Suppressor macrophage treated with lipopolysaccharide for 1 hour (primary cell): ENCODE data around the gene CORIN.

Source experiments
- DNase-seq, 3 donors: peaks; one replicate each; pipeline ENCODE4 v3.0.0-alpha.2; 2020 to 2022

Gene CORIN

DNA sequence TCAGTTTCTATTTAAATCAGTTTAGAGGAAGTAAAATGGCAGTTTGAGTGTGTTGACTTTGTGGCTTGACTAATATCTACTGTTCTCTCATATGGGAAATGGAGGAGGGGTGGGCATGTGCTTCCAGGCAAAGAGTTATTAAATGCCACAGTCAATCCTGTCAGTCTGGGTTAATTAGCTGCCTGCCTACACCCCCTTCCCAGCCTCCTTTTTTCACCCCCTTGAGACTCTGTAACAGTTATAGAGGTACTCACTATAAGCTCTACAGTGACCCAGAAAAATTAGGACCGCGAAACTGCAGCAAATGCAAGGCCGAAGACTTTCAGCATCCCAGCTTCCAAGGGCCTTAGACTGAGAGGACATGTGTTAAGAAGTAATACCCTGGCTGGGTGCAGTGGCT lies 165.2 kb downstream of the CORIN start:
- no peak for DNase-seq

DNA sequence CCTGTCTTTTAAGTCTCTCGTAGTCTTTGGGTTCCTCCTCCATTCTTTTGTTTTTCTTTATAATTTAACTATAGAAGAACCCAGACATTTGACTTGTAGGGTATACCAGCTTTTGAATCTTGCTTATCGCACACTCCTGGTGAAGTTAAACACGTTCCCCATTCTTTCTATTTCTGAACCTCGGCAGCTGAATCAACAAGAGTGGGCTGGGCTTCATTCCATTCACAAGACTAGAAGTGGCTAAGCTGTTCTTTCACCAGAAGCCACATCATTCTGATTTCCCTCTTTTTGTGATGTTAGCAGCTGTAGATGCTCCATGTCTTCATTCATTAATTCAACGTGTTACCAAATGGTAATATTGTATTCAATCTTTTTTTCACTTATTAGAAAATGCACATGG lies 167.9 kb downstream of the CORIN start:
- no peak for DNase-seq

DNA sequence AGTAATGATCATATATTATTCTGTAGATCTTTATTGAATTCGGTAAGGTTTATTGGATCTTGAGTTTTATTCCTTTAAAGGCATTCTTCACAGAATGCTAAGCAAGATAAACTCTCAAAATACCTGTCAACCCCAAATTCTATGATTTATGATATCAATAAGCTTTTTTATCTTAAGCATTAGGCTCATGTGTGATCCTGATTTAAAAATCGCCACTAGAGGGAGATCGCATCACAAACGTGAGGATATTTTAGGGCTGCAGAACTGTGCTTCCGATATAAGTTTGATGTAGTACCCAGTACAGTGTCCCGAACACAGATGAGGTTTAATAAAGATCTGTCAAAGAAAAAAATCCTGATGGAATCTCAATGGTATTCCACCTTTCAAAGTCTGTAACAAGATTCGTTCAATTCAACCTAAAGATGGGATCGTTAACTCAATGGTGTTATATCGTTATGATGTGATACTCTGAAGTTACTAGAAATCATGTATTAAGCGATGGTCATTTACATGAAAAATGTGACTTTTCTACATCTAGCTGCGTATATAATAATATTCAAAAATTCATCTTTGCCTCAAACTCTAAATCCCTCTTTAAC lies 169.0 kb downstream of the CORIN start:
- peak; percentile 67 to 75 (median 72) for DNase-seq

DNA sequence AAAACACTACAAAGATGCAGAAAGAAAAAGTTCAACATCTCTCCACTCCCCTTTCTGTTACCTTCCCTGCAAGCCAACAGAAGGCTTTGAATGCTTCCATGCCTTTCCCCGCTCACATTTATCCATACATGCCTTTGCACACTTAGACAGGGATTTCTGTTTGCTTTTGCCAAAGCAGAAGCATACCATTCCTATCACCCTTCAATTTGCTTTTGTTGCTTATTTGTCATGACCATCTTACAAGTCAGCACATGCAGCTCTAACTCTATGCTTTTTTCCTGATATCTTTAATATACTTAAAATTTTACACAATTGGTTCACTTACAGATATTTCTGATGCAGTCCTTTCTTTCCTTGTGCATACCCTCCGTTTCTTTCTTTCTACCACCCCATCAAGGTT lies 169.6 kb downstream of the CORIN start:
- no peak for DNase-seq

DNA sequence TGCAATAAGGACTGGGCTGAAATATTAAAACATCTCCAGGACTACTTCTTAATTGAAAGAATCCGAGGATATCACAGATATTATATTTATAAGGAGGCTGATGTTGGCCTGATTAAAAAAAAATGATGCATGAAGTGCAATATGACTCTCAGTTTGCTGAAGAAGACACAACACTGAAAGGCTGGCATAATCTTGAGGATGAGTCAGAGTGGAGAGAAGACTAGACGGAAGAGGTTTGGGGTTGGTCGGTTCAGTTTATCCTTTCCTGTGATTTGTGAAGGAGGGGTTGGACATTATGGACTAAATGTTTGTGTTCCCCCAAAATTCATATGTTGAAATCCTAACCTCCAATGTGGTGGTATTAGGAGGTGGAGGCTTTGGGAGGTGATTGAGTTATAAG lies 170.3 kb downstream of the CORIN start:
- DNase-seq: no peak

DNA sequence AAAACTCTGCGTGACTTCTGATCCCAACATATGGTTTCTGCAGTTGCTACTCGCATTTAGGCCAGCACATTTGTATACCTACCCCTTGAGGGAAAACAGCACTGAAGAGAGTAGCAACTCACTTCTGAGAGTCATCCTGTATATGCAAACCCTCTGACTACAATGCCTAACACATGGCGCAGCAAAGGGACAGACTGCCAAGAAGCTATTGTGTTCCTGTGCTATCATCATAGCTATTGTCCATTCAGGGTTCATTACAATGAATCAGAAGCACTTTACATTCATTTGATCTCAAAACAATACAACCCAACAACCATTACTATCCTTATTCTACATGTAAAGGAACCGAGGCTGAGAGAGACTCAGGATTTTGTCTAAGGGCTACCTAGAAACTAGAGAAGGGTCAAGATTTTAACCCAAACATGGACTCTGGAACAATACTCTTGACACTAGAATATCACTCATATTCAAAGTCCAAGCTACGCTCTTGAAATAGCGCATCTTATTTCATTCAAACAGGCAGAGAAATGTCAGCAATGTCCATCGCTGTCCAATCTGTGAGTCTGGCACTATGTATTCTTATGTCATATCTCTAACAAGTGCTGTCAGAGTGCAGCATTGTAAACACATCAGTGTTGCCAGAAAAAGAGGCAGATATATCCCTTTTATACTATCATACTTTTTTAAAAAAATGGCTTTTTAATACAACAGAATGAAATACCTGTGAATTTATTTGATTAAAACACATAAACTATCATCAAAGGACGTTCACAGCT lies 173.6 kb downstream of the CORIN start:
- no peak for DNase-seq

DNA sequence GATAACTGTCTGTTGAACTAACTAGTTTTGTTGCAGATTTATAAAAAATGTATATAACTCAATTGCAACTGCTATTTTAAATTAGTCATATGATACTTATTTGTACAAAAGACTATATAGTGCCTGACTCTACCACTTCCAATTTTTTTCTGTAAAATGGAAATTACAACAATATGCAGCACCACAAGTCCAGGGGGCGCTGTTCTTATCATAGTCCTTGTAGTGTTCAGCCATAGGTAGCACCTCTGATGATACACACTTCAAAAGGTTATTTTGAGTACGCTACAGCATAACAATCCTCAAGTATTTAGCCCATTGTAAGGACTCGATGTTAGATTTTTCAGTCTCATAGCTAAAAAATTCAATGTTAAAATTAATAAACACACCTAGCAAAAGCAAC lies 174.9 kb downstream of the CORIN start:
- peak in 2 of 3 donors; percentile 39 to 45 for DNase-seq

DNA sequence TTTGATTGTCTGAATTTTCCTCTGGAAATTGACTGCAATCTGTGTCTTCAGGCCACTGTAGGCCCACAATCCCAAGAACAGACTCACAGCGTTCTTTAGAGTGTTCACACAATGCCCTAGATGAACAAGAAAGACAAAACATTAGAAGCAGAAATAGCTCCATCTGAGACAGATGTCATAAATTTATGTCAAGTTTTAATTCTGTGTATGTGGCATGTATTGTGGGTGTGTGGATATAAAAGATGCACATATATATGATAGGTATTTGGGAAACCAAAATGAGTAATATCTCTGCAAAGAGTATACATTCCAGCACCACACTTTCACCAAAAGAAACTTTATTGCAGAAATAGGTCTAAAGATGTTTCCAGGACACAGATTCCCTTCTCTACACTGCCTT lies 176.1 kb downstream of the CORIN start:
- no peak for DNase-seq

DNA sequence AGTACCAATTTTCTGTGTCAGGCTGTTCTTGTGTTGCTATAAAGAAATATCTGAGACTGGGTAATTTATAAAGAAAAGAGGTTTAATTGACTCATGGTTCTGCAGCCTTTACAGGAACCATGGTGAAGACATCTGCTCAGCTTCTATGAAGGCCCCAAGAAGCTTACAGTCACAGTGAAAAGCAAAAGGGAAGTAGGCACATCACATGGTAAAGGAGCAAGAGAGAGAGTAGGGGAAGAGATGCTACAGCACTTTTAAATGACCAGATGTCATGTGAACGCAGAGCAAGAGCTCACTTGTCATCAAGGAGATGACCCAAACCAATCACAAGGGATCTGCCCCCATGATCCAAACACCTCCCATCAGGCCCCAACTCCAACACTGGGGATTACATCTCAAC lies 178.5 kb downstream of the CORIN start:
- DNase-seq: peak in 1 of 3 donors; percentile 14

DNA sequence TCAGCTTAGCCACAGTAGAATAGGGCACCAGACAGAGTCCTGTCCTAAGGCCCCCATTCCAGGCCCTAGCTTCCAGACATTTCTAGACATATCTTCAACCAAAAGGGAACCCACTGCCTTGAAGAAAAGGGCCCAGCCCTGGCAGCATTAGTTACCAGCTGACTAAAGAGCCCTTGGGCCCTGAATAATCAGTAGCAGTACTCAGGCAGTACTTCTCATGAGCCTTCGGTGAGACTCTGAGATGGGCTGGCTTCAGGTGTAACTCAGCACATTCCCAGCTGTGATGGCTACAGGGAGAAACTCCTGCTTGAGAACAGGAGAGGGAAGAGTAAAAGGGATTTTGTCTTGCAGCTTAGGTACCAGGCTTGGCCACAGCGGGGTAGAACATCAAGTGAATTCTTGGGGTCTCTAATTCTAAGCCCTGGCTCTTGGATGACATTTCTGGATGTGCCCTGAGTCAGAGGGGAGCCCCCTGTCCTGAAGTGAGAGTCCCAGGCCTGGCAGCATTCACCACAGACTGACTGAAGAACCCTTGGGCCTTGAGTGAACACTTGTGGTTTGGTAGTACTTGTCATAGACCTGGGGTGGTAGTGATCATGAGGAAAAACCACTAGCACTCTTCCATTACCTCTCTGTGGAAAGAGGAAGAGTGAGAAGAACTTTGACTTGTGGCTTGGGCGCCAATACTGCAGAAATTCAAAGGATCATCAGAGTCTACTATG lies 182.7 kb downstream of the CORIN start:
- no peak for DNase-seq

DNA sequence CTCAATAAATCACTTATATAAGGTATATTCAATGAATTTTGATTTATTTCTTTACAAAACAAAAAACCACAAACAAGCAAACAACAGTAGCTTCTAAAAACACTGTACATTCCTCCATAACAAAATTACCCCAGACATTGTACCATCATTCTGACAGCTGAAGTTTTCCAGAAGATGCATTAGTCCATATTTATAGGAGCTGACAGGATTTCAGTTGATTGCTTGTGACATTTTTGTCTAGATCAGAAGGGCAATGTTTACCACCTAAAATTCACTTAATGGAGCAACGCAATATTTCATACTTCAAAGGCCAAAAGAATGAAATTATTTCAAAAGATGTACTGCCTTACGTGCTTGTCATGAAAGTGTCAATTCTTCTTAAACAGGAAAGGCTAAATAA lies 185.8 kb downstream of the CORIN start:
- no peak for DNase-seq

DNA sequence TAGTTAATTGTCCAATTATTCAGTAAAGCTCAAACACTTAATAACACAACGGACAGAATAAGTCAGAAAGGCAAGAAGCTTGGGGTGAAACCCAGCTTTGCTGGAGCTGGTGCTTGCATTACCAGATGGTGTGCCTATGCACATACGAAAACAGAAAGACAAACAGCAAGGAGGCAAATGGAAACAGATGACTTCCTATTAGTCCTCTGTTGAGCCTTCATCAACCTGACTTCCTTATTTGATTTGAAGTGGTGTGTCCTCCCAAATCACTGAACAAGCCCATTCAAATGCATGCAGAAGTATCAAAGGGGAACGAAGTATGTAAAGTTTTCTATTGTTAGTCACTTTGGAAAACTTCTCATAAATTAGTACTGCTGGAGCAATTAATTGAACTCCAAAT lies 186.6 kb downstream of the CORIN start:
- DNase-seq: peak; percentile 10 to 32 (median 22)

DNA sequence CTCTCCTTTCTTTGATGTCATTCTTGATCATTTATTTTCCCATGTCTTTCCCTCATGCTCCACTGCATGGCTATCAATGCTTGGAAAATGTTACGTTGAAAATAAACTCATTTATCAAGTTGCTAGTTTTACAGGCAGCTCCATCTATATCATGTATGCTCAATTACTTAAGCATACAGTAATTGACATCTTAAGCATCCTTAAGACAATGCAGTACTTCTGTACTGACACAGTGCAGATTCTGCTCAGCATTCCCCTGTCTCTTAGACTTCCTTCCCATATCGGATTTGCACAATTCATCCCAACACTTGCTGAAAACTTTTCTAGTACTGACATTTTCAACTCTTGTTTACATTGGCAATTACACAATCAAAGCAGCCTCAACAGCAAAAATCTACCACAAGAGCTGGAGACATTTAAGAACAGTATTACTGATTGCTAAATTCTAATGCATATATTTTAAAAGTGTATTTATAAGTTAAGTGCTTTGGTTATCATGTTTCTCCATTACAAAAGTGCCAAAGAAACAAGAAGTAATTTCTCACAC lies 187.2 kb downstream of the CORIN start:
- DNase-seq: no peak

DNA sequence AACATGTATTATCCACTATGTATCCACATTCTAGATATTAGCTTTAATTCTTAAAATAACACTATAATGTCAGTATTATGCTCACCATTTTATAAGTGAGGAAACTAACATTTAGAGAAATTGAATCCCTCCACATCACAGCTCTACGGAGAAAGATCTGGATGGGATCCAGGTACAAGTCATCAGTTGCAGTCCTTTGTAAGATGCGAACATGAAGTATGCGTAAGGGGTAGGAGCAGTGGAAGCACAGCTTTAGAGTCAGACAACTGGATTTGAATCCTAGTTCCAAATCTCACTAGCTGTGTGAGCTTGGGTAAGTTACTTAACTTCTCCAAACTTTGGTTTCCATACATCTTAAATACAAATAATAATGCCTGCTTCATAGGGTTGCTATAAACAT lies 190.3 kb downstream of the CORIN start:
- DNase-seq: no peak

DNA sequence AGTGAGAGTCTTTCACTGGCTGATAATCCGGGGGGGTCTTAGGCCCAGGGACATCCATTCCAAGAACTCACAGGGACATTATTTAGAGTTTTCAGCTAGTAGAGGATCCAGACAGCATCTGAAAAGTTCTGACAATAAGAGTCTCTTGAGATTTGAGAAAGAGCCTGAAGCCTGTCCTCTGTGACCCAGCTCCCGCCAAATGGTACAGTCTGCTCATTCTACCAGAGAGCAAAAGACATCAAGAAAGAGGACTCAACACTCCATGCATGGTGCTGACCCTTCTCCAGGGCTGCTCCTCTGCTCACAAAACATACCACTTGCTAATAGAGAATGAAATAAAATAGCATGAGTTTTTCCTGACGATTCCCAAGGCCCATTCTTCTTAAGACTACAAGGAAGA lies 190.8 kb downstream of the CORIN start:
- no peak for DNase-seq

DNA sequence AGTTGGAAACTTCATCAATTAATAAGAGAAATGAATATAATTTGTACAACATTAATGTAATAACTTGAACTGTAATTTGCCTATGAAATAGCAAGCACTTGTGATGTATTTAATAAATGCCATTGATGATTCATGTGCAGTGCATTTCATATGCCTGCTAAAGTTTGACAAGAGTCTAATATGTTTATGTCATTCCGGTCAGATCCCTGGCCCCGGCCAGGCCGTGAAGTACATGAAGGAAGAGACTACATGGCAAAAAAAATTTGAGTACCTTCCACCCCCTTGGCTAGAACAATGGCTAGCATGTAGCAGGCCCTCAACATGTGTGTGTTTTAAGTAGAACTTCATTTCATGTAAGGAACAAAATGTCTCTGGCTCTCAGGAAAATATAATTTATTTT lies 191.5 kb downstream of the CORIN start:
- DNase-seq: no peak

DNA sequence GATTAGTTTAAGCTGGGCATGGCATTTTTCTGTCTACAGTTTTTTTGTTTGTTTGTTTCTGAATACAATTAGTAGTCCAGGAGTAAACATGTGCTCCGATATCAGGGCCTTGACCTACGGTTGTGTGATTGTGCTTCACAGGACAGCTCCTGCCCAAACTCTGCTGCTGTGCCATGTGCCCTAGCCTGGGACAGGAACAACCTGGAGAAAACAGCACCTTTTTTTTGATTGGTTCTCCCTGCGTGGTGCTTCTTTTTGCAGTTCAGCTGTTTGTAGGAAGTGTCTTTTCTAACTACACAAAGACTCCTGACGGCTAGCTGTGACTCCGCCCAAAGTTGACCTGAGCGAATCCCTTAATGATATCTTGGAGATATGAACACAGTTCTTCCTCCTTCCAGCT lies 194.0 kb downstream of the CORIN start:
- no peak for DNase-seq

DNA sequence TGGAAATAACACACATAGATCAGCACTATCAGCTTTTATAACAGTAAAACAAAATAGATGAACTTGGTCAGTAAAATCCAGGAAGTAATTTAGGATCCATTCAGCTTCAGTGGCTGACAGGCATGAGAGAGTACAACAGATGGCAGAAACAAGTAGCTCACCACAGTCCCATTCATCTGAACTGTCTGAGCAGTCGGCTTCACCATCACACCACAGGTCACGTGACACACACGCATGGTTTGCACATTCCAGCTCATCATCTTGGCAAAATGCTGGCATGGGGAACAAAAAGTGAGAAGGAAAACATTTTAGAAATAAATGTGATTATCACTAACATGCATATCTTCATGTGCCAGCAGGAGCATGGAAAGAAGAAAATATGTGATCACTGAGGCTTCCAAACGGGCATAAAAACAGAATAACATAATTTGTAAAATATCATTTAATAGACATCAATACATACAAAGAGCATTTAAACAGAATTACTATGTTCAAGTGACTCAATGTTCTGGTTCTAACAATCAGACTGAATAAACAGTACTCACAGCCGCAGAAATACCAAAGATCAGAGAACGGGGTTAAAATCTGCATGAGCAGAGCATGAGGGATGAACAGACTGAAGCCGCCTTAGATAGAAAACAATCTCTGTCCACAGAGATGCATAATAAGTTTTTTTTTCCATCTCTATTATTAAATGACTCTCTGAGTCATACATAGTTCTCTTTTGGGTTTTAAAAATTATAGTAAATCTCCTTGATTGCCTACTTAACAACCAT lies 194.7 kb downstream of the CORIN start:
- DNase-seq: peak in 1 of 3 donors; percentile 13

DNA sequence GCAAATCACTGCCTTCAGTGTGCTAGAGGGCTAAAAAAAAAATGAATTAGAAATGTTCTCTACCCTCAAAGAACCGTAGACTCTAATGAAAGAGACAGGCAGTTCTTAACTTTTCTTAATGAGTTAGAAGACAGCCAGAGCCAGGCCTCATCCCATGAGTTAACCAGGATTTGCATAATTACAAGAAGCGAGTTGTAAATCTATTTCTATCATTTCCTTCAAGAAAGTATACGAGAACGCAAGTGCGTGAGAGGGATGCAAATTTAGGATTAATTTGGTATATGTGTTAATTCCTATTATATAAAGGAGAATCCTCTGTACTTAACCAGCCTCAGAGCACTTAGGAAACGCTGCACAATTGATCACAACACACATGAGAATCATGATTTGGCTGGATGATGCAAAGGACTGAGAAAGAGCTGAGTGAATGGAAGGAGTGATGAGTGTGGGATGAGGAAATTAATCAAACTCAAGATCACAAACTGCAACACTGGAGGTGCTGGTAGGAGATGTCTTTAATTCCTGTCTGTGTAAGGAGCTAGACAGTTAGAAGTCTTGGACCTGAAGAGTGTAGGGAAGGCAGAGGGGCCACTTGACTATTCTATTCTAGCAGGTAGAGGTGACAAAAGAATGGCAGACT lies 195.6 kb downstream of the CORIN start:
- no peak for DNase-seq

DNA sequence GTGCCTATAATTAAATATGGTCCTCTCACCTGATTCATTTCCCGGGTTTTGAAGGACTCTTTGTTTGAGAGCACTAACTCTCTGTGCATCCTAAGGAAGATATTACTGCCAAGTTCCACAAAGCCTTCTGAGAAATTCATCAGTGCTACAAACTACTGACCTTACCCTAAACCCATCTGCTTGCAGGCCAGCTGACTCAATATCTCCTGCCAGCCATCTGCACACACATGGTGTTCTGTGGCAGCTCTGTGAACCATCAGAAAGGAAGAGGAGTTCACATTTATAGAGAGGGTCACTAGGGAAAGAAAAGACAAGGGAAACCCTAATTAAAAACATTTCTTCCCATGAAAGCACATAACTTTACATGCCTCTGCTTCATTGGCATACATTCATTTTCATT lies 196.1 kb downstream of the CORIN start:
- DNase-seq: no peak

DNA sequence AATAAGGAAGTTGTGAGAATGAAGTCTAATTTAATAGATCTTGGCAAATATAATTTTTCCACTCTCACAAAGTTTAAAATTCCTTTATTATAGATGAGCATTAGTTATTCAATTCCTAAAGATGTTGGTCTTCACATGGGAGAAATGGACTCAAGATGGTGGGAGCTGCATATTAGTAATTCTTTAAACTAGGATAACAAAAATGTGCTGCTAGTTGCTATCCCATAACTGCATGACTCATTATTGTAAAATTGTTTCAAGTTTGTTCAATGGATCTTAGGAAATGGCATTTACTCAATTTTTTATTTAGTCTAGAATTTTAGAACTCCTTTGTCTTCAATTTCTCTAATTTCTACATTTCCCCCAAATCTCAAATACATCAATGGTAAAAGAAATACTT lies 197.0 kb downstream of the CORIN start:
- DNase-seq: peak in 1 of 3 donors; percentile 6

DNA sequence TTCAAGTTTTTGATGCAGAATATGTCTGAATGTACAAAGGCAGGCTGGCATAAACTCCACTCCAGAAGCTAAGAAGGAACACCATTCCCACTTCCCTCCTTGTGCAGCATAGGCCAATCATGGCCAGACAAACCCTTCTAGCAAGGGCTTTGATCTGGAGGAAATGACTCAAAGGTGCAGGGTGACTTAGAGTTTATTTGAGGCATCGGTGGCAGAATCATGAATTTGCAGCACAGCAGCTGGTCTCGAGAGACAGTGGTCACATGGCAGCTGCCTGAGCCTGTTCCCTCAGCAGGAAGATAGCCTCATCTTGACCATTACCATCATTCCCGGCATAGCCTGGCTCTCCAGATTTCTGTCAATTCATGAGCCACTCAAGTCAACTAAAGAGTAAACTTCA lies 198.3 kb downstream of the CORIN start:
- peak; percentile 20 to 36 (median 31) for DNase-seq

DNA sequence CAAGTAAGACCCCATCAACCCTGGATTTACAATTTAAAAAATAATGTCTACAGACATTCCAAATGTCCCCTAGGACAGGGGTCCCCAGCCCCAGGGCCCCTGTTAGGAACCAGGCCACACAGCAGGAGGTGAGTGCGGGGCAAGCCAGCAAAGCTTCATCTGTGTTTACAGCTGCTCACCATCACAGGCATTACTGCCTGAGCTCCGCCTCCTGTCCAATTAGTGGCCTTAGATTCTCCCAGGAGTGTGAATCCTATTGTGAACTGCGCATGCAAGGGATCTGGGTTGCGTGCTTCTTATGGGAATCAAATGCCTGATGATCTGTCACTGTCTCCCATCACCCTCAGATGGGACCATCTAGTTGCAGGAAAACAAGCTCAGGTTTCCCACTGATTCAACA lies 206.7 kb downstream of the CORIN start:
- no peak for DNase-seq
